ENCODE measurements around the gene PALMD.

PALMD gene

GRCh38 chr1:99648107-99648506, 2.2 kb downstream of the PALMD start:
- H3K4me3 ChIP-seq (ENCODE audit: low read length), result peak overlapping the region; percentile 62
- DNase-seq (ENCODE audit: low read depth), result no peak
- peak; percentile 50 for TF ChIP-seq CTCF (conservative IDR thresholded peaks at IDR 0.05; ENCODE audit: low read depth, low read length)

GRCh38 chr1:99650030-99650429, 4.1 kb downstream of the PALMD start:
- no peak for TF ChIP-seq CTCF (conservative IDR thresholded peaks at IDR 0.05; ENCODE audit: low read depth, low read length)
- no peak overlapping the region for H3K4me3 ChIP-seq (ENCODE audit: low read length)
- peak; percentile 67 for DNase-seq (ENCODE audit: low read depth)

GRCh38 chr1:99650773-99651437, 5.0 kb downstream of the PALMD start:
- H3K4me3 ChIP-seq (ENCODE audit: low read length), result no peak overlapping the region
- no peak for TF ChIP-seq CTCF (conservative IDR thresholded peaks at IDR 0.05; ENCODE audit: low read depth, low read length)
- peak; percentile 77 for DNase-seq (ENCODE audit: low read depth)

GRCh38 chr1:99652881-99653281, 7.0 kb downstream of the PALMD start:
- no peak for TF ChIP-seq CTCF (conservative IDR thresholded peaks at IDR 0.05; ENCODE audit: low read depth, low read length)
- no peak overlapping the region for H3K4me3 ChIP-seq (ENCODE audit: low read length)
- DNase-seq (ENCODE audit: low read depth), result no peak

- no peak overlapping the region for H3K4me3 ChIP-seq (ENCODE audit: low read length)
- DNase-seq (ENCODE audit: low read depth), result no peak
- TF ChIP-seq CTCF (conservative IDR thresholded peaks at IDR 0.05; ENCODE audit: low read depth, low read length), result no peak
Observed at GRCh38 chr1:99655376-99655775, 9.5 kb downstream of the PALMD start.

GRCh38 chr1:99656701-99657100, 10.8 kb downstream of the PALMD start:
- TF ChIP-seq CTCF (conservative IDR thresholded peaks at IDR 0.05; ENCODE audit: low read depth, low read length), result no peak
- no peak for DNase-seq (ENCODE audit: low read depth)
- H3K4me3 ChIP-seq (ENCODE audit: low read length), result no peak overlapping the region

GRCh38 chr1:99657213-99658030, 11.5 kb downstream of the PALMD start:
- DNase-seq (ENCODE audit: low read depth), result no peak
- H3K4me3 ChIP-seq (ENCODE audit: low read length), result no peak overlapping the region
- no peak for TF ChIP-seq CTCF (conservative IDR thresholded peaks at IDR 0.05; ENCODE audit: low read depth, low read length)

All from retinal pigment epithelial cell (primary cell).